ENCODE data around the gene ZNF205. TPM values are rescaled to one million over a fixed set of nuclear protein-coding genes. Genes with fewer than 3 reads are reported as not detected.

The ZNF205 gene
- total and polyA plus RNA-seq, 2 of the 8 experiments (the other 6 are each of a cell fraction or from before 2014, with no cell fraction given): 19.1 to 19.9 TPM

GRCh38 chr16:3089717-3090592 lies 22.4 kb upstream of the ZNF205 start (continued):
- TF ChIP-seq ATF3 (IDR thresholded peaks at IDR 0.05; ENCODE audit: insufficient read depth, low read depth, low read length) (no peak), GABPA (IDR thresholded peaks at IDR 0.05; ENCODE audit: borderline replicate concordance, insufficient read depth, low read length) (no peak), SP1 (IDR thresholded peaks at IDR 0.05; ENCODE audit: low read depth, low read length) (no peak), SIX5 (IDR thresholded peaks at IDR 0.05; ENCODE audit: low read depth, low read length) (no peak), SP2 (IDR thresholded peaks at IDR 0.05; ENCODE audit: low read length) (no peak), CBX5 (IDR thresholded peaks at IDR 0.05; ENCODE audit: low read depth, low read length) (no peak), CEBPB (IDR thresholded peaks at IDR 0.05; ENCODE audit: low read depth, low read length) (no peak), CREB1 (IDR thresholded peaks at IDR 0.05) (no peak)

Measured in H1 (cell line).